Measurements from ENCODE around the gene NSFL1C.

Gene NSFL1C

GRCh38 chr20:1448081-1448620 lies 18.5 kb downstream of the NSFL1C start:
- DNase-seq (ENCODE audit: low read depth, low spot score) = no peak
- H3K4me3 ChIP-seq (ENCODE audit: low read depth, low read length) = no peak overlapping the region
- in situ Hi-C loops (cut with HindIII; ENCODE audit: low sequenced_read_pairs) = no loop called here
- TF ChIP-seq, protein P1, sequence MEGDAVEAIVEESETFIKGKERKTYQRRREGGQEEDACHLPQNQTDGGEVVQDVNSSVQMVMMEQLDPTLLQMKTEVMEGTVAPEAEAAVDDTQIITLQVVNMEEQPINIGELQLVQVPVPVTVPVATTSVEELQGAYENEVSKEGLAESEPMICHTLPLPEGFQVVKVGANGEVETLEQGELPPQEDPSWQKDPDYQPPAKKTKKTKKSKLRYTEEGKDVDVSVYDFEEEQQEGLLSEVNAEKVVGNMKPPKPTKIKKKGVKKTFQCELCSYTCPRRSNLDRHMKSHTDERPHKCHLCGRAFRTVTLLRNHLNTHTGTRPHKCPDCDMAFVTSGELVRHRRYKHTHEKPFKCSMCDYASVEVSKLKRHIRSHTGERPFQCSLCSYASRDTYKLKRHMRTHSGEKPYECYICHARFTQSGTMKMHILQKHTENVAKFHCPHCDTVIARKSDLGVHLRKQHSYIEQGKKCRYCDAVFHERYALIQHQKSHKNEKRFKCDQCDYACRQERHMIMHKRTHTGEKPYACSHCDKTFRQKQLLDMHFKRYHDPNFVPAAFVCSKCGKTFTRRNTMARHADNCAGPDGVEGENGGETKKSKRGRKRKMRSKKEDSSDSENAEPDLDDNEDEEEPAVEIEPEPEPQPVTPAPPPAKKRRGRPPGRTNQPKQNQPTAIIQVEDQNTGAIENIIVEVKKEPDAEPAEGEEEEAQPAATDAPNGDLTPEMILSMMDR (IDR thresholded peaks at IDR 0.05; ENCODE audit: low read depth, low read length) = no peak

- DNase-seq (ENCODE audit: low read depth, low spot score) = no peak
- in situ Hi-C loops (cut with HindIII; ENCODE audit: low sequenced_read_pairs) = no loop called here
- TF ChIP-seq, protein P1 (IDR thresholded peaks at IDR 0.05; ENCODE audit: low read depth, low read length) = no peak
- no peak overlapping the region for H3K4me3 ChIP-seq (ENCODE audit: low read depth, low read length)
These were observed 20.1 kb downstream of the NSFL1C start for GRCh38 chr20:1446536-1446935.

DNA sequence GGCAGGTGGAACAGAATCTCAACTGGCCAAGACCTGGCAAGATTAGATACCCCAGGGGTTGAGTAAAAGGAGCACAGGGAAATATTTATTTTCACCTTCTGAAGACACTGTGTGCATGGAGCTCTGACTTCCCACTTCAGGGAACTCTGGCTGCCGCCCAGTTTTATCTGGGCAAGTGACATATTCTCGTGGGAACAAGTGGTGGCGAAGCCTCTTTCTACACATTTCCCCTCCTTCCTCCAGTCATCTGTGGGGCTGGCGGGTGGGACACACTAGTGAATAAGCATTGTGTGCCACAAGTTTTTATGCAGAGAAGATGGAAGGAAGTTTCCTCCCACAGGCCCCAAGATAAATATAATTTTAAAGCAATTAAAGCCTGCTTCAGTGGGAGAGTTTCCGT lies 23.6 kb downstream of the NSFL1C start:
- TF ChIP-seq, protein P1 (IDR thresholded peaks at IDR 0.05; ENCODE audit: low read depth, low read length) = no peak
- DNase-seq (ENCODE audit: low read depth, low spot score) = no peak
- in situ Hi-C loops (cut with HindIII; ENCODE audit: low sequenced_read_pairs) = no loop called here
- no peak overlapping the region for H3K4me3 ChIP-seq (ENCODE audit: low read depth, low read length)

DNA sequence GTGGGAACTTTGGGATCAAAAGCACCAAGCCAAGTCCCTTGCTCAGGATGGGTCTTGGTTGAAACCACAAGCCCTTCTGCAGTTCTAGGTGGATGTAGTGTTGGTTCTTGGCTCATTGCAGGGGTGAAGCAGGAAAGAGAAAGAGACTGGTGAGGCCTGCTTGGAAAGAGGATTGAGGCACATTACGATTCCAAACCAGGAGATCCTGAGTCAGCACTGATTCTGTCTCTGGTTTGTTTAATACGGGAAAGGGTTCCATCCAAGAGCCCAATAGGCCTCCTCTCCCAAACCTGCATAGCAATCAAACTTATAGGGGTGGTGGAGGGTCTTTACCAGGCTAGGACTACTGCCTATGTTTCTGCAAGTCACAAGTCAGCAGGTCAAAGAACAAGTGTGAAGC lies 24.3 kb downstream of the NSFL1C start:
- no peak overlapping the region for H3K4me3 ChIP-seq (ENCODE audit: low read depth, low read length)
- TF ChIP-seq, protein P1 (IDR thresholded peaks at IDR 0.05; ENCODE audit: low read depth, low read length) = no peak
- in situ Hi-C loops (cut with HindIII; ENCODE audit: low sequenced_read_pairs) = no loop called here

GRCh38 chr20:1441133-1441532 lies 25.5 kb downstream of the NSFL1C start:
- in situ Hi-C loops (cut with HindIII; ENCODE audit: low sequenced_read_pairs) = no loop called here
- H3K4me3 ChIP-seq (ENCODE audit: low read depth, low read length) = no peak overlapping the region
- no peak for DNase-seq (ENCODE audit: low read depth, low spot score)
- TF ChIP-seq, protein P1 (IDR thresholded peaks at IDR 0.05; ENCODE audit: low read depth, low read length) = no peak

More for the DNA sequence above, 24.3 kb downstream of the NSFL1C start:
- DNase-seq (ENCODE audit: low read depth, low spot score) = no peak

GRCh38 chr20:1440024-1440423 lies 26.6 kb downstream of the NSFL1C start:
- no peak for DNase-seq (ENCODE audit: low read depth, low spot score)
- in situ Hi-C loops (cut with HindIII; ENCODE audit: low sequenced_read_pairs) = no loop called here
- no peak overlapping the region for H3K4me3 ChIP-seq (ENCODE audit: low read depth, low read length)
- TF ChIP-seq, protein P1 (IDR thresholded peaks at IDR 0.05; ENCODE audit: low read depth, low read length) = peak; percentile 57

GRCh38 chr20:1438361-1438760 lies 28.3 kb downstream of the NSFL1C start:
- in situ Hi-C loops (cut with HindIII; ENCODE audit: low sequenced_read_pairs) = no loop called here
- DNase-seq (ENCODE audit: low read depth, low spot score) = no peak
- H3K4me3 ChIP-seq (ENCODE audit: low read depth, low read length) = no peak overlapping the region
- TF ChIP-seq, protein P1 (IDR thresholded peaks at IDR 0.05; ENCODE audit: low read depth, low read length) = no peak

All from astrocyte of the spinal cord (primary cell).